Spleen (tissue), 7 donors: Measurements from ENCODE around the gene TMEM72.

Source experiments
- CTCF ChIP-seq, 11 experiments: fragments of 200-600 bp in 7 of 11; fragments of 450-650 bp in 4 of 11; sonication (generic) in 4 of 11; IDR thresholded peaks in 8 of 11; conservative IDR thresholded peaks in 3 of 11; 1 replicate in 7 of 11; 2 replicates in 4 of 11; pipeline versions ENCODE4 v1.4.0 to v1.8.0; 2016 to 2021; ENCODE audit warnings: antibody characterized with exemption in 11 of 11, inconsistent platforms in 4 of 11, mild to moderate bottlenecking in 1 of 11
- POLR2AphosphoS5 ChIP-seq, 3 donors: sonication (generic); formaldehyde crosslinking; IDR thresholded peaks; one replicate each; pipeline ENCODE4 v1.5.1; 2017; ENCODE audit warnings: antibody characterized with exemption in 3 of 3
- donor health status: DM: no; HTN: no; CAD: no; lungs with moderate emphysema.
- donor health status: DM: no; HTN: no; CAD: no.
- donor health status: DM: no; HTN: no; CAD: no.

- TF ChIP-seq POLR2AphosphoS5 (IDR thresholded peaks at IDR 0.05), result no peak
- no peak for TF ChIP-seq CTCF (IDR thresholded peaks at IDR 0.05 in 8 of 11, conservative IDR thresholded peaks at IDR 0.05 in 3 of 11)
Observed at GRCh38 chr10:44982496-44982895, 71.4 kb downstream of the TMEM72 start.
